GM18861 (cell line): ENCODE measurements around the gene ZNF625.
"Not testable (repeated sequence)": the region's sequence is repeated elsewhere in the genome, so short reads cannot be mapped to it uniquely, and the experiment has no call there.

Experiments used
- ATAC-seq: cut with Tn5 transposase; IDR thresholded peaks from one replicate; pipeline ENCODE4 v1.9.1; 2021; ENCODE audit not compliant: unreplicated experiment

ZNF625 gene

GRCh38 chr19:12139269-12139668 lies 17.3 kb downstream of the ZNF625 start:
- no peak for ATAC-seq

- no peak for ATAC-seq
Observed at GRCh38 chr19:12137221-12137940, 19.2 kb downstream of the ZNF625 start.

- no peak for ATAC-seq
Observed at GRCh38 chr19:12133069-12133468, 23.5 kb downstream of the ZNF625 start.

DNA sequence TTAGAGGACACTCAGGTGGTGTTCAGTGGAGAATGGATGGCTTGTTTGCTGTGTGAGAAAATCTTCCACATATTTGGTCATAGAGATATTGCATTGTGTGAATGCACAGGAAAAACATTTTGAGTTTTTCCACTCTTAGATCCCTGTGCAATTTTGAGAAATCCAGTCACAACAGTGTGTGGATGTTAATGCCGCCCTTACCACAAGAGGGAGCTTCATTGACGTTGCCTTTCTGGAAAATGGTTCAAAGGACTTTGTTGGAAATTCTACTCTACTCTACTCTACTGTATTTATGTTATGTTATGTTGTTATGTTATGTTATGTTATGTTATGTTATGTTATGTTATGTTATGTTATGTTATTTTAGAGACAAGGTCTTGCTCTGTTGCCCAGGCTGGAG lies 29.8 kb downstream of the ZNF625 start:
- no peak for ATAC-seq

GRCh38 chr19:12117201-12117970 lies 39.1 kb downstream of the ZNF625 start:
- ATAC-seq, result no peak

DNA sequence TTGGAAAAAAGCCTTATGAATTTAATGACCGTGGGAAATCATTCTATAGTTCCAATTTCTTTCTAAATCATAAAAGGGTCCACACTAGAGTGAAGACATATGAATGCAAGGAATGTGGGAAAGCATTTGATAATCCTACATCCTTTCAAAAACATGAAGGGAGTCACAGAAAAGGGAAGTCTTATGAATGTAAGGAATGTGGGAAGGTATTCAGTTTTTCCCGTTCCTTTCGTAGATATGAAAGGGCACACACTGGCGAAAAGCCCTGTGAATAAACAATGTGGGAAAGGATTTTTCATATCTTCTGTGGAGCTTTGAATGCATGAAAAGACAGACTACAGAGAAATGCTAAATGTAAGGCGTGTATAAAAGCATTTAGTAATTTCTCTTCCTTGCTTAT lies 43.4 kb downstream of the ZNF625 start:
- ATAC-seq, result no peak

DNA sequence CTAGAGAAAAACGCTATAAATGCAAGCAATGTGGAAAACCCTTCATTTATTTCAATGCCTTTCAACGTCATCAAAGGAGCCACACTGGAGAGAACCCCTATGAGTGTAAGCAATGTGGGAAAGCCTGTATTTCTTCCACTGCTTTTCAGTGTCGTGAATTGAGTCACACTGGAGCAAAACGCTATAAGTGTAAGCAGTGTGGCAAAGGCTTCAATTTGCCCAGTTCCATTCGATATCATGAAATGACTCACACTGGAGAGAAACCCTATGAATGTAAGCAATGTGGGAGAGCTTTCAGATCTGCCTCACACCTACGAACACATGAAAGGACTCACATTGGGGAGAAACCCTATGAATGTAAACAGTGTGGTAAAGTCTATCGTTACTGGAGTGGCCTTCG lies 43.8 kb downstream of the ZNF625 start:
- no peak for ATAC-seq

DNA sequence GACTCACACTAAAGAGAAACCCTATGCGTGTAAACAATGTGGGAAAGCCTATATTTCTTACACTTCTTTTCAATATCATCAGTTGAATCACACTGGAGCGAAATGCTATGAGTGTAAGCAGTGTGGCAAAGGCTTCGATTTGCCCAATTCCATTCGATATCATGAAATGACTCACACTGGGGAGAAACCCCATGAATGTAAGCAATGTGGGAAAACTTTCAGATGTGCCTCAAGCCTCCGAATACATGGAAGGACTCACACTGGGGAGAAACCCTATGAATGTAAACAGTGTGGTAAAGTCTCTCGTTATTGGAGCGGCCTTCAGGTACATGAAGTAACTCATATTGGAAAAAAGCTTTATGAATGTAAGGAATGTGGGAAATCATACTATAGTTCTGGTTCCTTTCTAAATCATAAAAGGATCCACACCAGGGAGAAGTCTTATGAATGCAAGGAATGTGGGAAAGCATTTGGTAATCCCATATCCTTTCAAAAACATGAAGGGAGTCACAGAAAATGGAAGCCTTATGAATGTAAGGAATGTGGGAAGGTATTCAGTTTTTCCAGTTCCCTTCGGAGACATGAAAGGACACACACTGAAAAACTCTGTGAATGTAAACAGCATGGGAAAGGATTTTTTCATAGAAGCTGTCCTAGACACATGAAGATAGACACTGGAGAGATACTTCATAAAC lies 44.4 kb downstream of the ZNF625 start:
- no peak for ATAC-seq

DNA sequence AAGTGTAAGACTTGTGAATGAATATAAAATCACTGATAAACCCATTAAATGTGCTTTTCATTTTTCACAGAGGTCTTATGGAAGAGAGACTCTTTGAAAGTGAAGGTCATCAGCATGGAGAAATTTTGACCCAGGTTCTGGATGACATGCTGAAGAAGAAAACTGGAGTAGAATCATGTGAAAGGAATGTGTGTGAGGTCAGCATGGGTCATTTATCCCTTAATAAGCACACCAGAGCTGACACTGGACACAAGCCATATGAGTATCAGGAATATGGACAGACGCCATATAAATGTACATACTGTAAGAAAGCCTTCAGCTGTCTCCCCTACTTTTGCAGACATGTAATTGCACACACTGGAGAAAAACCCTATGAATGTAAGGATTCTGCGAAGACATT lies 45.4 kb downstream of the ZNF625 start:
- no peak for ATAC-seq

DNA sequence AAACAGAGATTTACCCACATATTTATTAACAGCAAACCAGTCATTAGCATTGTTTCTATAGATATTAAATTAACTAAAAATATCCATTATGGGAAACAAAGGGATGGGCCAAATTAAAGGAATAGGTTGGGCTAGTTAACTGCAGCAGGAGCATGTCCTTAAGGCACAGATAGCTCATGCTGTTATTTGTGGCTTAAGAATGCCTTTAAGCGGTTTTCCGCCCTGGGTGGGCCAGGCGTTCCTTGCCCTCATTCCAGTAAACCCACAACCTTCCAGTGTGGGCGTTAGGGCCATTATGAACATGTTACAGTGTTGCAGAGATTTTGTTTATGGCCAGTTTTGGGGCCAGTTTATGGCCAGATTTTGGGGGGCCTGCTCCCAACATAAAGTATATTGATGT lies 52.6 kb downstream of the ZNF625 start:
- ATAC-seq, result not testable (repeated sequence)

GRCh38 chr19:12098040-12098439 lies 58.5 kb downstream of the ZNF625 start:
- no peak for ATAC-seq

DNA sequence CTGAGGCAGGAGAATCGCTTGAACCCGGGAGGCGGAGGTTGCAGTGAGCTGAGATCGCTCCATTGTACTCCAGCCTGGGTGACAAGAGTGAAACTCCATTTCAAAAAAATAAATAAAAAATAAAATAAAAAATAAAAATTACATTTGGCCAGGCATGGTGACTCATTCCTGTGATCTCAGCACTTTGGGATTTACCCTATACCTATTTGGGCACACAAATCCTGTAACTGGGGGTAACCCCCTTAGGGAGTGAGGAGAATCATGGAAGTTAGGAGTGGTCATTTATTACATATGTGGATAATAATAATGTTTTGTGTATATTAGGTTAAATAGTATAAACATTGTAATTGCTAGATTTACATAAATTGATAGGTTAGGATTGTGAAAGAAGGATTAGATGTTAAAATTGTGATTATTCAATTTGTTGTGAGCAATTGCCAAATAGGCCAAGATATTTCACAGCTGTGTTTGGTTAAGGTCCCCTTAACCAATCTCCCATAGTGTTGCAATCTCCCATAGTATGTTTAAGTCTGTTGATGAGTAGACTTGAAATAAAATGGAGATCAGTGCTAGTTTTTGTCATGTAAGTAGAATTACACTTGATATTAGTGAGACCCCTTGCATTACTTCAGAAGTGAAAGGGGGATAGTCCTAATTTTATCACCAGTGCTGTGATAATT lies 61.3 kb downstream of the ZNF625 start:
- ATAC-seq, result no peak
